ENCODE measurements around the gene JMJD1C.

JMJD1C gene

GRCh38 chr10:63143987-63144386 is 321.8 kb downstream of the JMJD1C start:
- Histone ChIP-seq H3K27ac (ENCODE audit: low read depth, low read length) (no peak overlapping the region), H3K36me3 (ENCODE audit: control insufficient read depth, insufficient read depth, low read length) (peaks cover 11% of the 10 kb centered on the region; the same call in 1 of the 2 replicates), H3K4me1 (ENCODE audit: control insufficient read depth, insufficient read depth, low read length) (peaks cover 9% of the 10 kb centered on the region; the same call in 1 of the 2 replicates), H3K4me3 (ENCODE audit: low read depth, low read length) (no peak overlapping the region), H3K27me3 (ENCODE audit: control insufficient read depth, insufficient read depth, low read length) (no peaks in the 10 kb centered on the region), H3K9me3 (ENCODE audit: control insufficient read depth, insufficient read depth, low read depth, low read length) (no peaks in the 10 kb centered on the region), H3K9ac (ENCODE audit: low read length) (no peak overlapping the region)

GRCh38 chr10:63142136-63142535 is 323.6 kb downstream of the JMJD1C start:
- no peak overlapping the region for H3K4me3 ChIP-seq (ENCODE audit: low read depth, low read length)
- H3K27me3 ChIP-seq (ENCODE audit: control insufficient read depth, insufficient read depth, low read length): no peaks in the 10 kb centered on the region
- no peak overlapping the region for H3K27ac ChIP-seq (ENCODE audit: low read depth, low read length)
- H3K9me3 ChIP-seq (ENCODE audit: control insufficient read depth, insufficient read depth, low read depth, low read length): no peaks in the 10 kb centered on the region
- H3K4me1 ChIP-seq (ENCODE audit: control insufficient read depth, insufficient read depth, low read length): peaks cover 9% of the 10 kb centered on the region; the same call in 1 of the 2 replicates
- no peak overlapping the region for H3K9ac ChIP-seq (ENCODE audit: low read length)
- H3K36me3 ChIP-seq (ENCODE audit: control insufficient read depth, insufficient read depth, low read length): peaks cover 11% of the 10 kb centered on the region; the same call in 1 of the 2 replicates

- Histone ChIP-seq H3K9me3 (ENCODE audit: control insufficient read depth, insufficient read depth, low read depth, low read length) (no peaks in the 10 kb centered on the region), H3K4me1 (ENCODE audit: control insufficient read depth, insufficient read depth, low read length) (no peaks in the 10 kb centered on the region), H3K27ac (ENCODE audit: low read depth, low read length) (no peak overlapping the region), H3K4me3 (ENCODE audit: low read depth, low read length) (no peak overlapping the region), H3K9ac (ENCODE audit: low read length) (no peak overlapping the region), H3K36me3 (ENCODE audit: control insufficient read depth, insufficient read depth, low read length) (peaks cover 13% of the 10 kb centered on the region), H3K27me3 (ENCODE audit: control insufficient read depth, insufficient read depth, low read length) (no peaks in the 10 kb centered on the region)
Measured at GRCh38 chr10:63140077-63140476, 325.7 kb downstream of the JMJD1C start.

- peaks cover 3% of the 10 kb centered on the region for H3K4me1 ChIP-seq (ENCODE audit: control insufficient read depth, insufficient read depth, low read length)
- H3K4me3 ChIP-seq (ENCODE audit: low read depth, low read length): no peak overlapping the region
- peaks cover 6% of the 10 kb centered on the region; the same call in 1 of the 2 replicates for H3K9me3 ChIP-seq (ENCODE audit: control insufficient read depth, insufficient read depth, low read depth, low read length)
- H3K27ac ChIP-seq (ENCODE audit: low read depth, low read length): no peak overlapping the region
- no peaks in the 10 kb centered on the region for H3K27me3 ChIP-seq (ENCODE audit: control insufficient read depth, insufficient read depth, low read length)
- peaks cover 14% of the 10 kb centered on the region for H3K36me3 ChIP-seq (ENCODE audit: control insufficient read depth, insufficient read depth, low read length)
- H3K9ac ChIP-seq (ENCODE audit: low read length): no peak overlapping the region
Measured at GRCh38 chr10:63137306-63137705, 328.5 kb downstream of the JMJD1C start.

GRCh38 chr10:63133821-63134557 is 331.8 kb downstream of the JMJD1C start:
- Histone ChIP-seq H3K4me1 (ENCODE audit: control insufficient read depth, insufficient read depth, low read length) (peaks cover 8% of the 10 kb centered on the region), H3K4me3 (ENCODE audit: low read depth, low read length) (peak overlapping the region; percentile 92), H3K27ac (ENCODE audit: low read depth, low read length) (peak overlapping the region; percentile 81), H3K9me3 (ENCODE audit: control insufficient read depth, insufficient read depth, low read depth, low read length) (peaks cover 14% of the 10 kb centered on the region; the same call in 1 of the 2 replicates), H3K36me3 (ENCODE audit: control insufficient read depth, insufficient read depth, low read length) (peaks cover 3% of the 10 kb centered on the region; the same call in 1 of the 2 replicates), H3K27me3 (ENCODE audit: control insufficient read depth, insufficient read depth, low read length) (no peaks in the 10 kb centered on the region), H3K9ac (ENCODE audit: low read length) (peak overlapping the region; percentile 95)

- Histone ChIP-seq H3K36me3 (ENCODE audit: control insufficient read depth, insufficient read depth, low read length) (peaks cover 3% of the 10 kb centered on the region; the same call in 1 of the 2 replicates), H3K4me1 (ENCODE audit: control insufficient read depth, insufficient read depth, low read length) (peaks cover 8% of the 10 kb centered on the region), H3K9me3 (ENCODE audit: control insufficient read depth, insufficient read depth, low read depth, low read length) (peaks cover 14% of the 10 kb centered on the region; the same call in 1 of the 2 replicates), H3K9ac (ENCODE audit: low read length) (peak within 1 kb of the TSS; percentile 95), H3K27me3 (ENCODE audit: control insufficient read depth, insufficient read depth, low read length) (no peaks in the 10 kb centered on the region), H3K4me3 (ENCODE audit: low read depth, low read length) (peak within 1 kb of the TSS; percentile 92), H3K27ac (ENCODE audit: low read depth, low read length) (peak within 1 kb of the TSS; percentile 81)
Measured at GRCh38 chr10:63133056-63133820, 332.5 kb downstream of the JMJD1C start, which contains the start of gene NRBF2. Gene NRBF2, plus strand, starts transcription at chr10:63133328. Its CDS starts 143 bp downstream, at chr10:63133471.

GRCh38 chr10:63132651-63133055 is 333.1 kb downstream of the JMJD1C start:
- H3K4me3 ChIP-seq (ENCODE audit: low read depth, low read length): peak overlapping the region; percentile 92
- peaks cover 3% of the 10 kb centered on the region; the same call in 1 of the 2 replicates for H3K36me3 ChIP-seq (ENCODE audit: control insufficient read depth, insufficient read depth, low read length)
- peaks cover 14% of the 10 kb centered on the region; the same call in 1 of the 2 replicates for H3K9me3 ChIP-seq (ENCODE audit: control insufficient read depth, insufficient read depth, low read depth, low read length)
- peaks cover 8% of the 10 kb centered on the region for H3K4me1 ChIP-seq (ENCODE audit: control insufficient read depth, insufficient read depth, low read length)
- H3K27me3 ChIP-seq (ENCODE audit: control insufficient read depth, insufficient read depth, low read length): no peaks in the 10 kb centered on the region
- no peak overlapping the region; the same call in 1 of the 2 replicates for H3K27ac ChIP-seq (ENCODE audit: low read depth, low read length)
- no peak overlapping the region for H3K9ac ChIP-seq (ENCODE audit: low read length)

- H3K4me3 ChIP-seq (ENCODE audit: low read depth, low read length): no peak overlapping the region
Measured at GRCh38 chr10:63129888-63130287, 335.9 kb downstream of the JMJD1C start.

GRCh38 chr10:63128443-63128842 is 337.3 kb downstream of the JMJD1C start:
- H3K27me3 ChIP-seq (ENCODE audit: control insufficient read depth, insufficient read depth, low read length): no peaks in the 10 kb centered on the region
- peaks cover 8% of the 10 kb centered on the region for H3K4me1 ChIP-seq (ENCODE audit: control insufficient read depth, insufficient read depth, low read length)
- H3K27ac ChIP-seq (ENCODE audit: low read depth, low read length): no peak overlapping the region
- peaks cover 14% of the 10 kb centered on the region; the same call in 1 of the 2 replicates for H3K9me3 ChIP-seq (ENCODE audit: control insufficient read depth, insufficient read depth, low read depth, low read length)
- H3K36me3 ChIP-seq (ENCODE audit: control insufficient read depth, insufficient read depth, low read length): no peaks in the 10 kb centered on the region
- no peak overlapping the region for H3K9ac ChIP-seq (ENCODE audit: low read length)
- H3K4me3 ChIP-seq (ENCODE audit: low read depth, low read length): no peak overlapping the region

More at GRCh38 chr10:63129888-63130287, 335.9 kb downstream of the JMJD1C start:
- Histone ChIP-seq H3K27me3 (ENCODE audit: control insufficient read depth, insufficient read depth, low read length) (no peaks in the 10 kb centered on the region), H3K4me1 (ENCODE audit: control insufficient read depth, insufficient read depth, low read length) (peaks cover 8% of the 10 kb centered on the region), H3K27ac (ENCODE audit: low read depth, low read length) (no peak overlapping the region), H3K9me3 (ENCODE audit: control insufficient read depth, insufficient read depth, low read depth, low read length) (peaks cover 14% of the 10 kb centered on the region; the same call in 1 of the 2 replicates), H3K9ac (ENCODE audit: low read length) (no peak overlapping the region), H3K36me3 (ENCODE audit: control insufficient read depth, insufficient read depth, low read length) (no peaks in the 10 kb centered on the region)

- Histone ChIP-seq H3K27ac (ENCODE audit: low read depth, low read length) (no peak overlapping the region), H3K9ac (ENCODE audit: low read length) (no peak overlapping the region), H3K4me1 (ENCODE audit: control insufficient read depth, insufficient read depth, low read length) (peaks cover 5% of the 10 kb centered on the region; the same call in 1 of the 2 replicates), H3K36me3 (ENCODE audit: control insufficient read depth, insufficient read depth, low read length) (no peaks in the 10 kb centered on the region), H3K4me3 (ENCODE audit: low read depth, low read length) (no peak overlapping the region), H3K9me3 (ENCODE audit: control insufficient read depth, insufficient read depth, low read depth, low read length) (peaks cover 6% of the 10 kb centered on the region), H3K27me3 (ENCODE audit: control insufficient read depth, insufficient read depth, low read length) (no peaks in the 10 kb centered on the region)
Measured at GRCh38 chr10:63125459-63125858, 340.3 kb downstream of the JMJD1C start.
